HAP-1 (cell line): ENCODE measurements around the gene ADAMTS13.

Experiments
- DNase-seq, 2 experiments: peaks; one replicate each; pipeline ENCODE4 v3.0.0-alpha.2; 2016 to 2020; ENCODE audit warnings: low spot score in 2 of 2
- H3K27me3 ChIP-seq: fragments of 250-450 bp; sonication (Bioruptor Pico); 2 replicates; pipeline ENCODE4 v1.5.1; 2020; ENCODE audit warnings: low read depth, mild to moderate bottlenecking, moderate library complexity
- H3K36me3 ChIP-seq: fragments of 250-450 bp; sonication (Bioruptor Pico); replicated peaks from 2 replicates; pipeline ENCODE4 v1.5.1; 2020; ENCODE audit warnings: mild to moderate bottlenecking
- H3K4me1 ChIP-seq: fragments of 250-450 bp; sonication (Bioruptor Pico); 2 replicates; pipeline ENCODE4 v1.5.1; 2020; ENCODE audit warnings: mild to moderate bottlenecking
- H3K4me3 ChIP-seq: fragments of 250-450 bp; sonication (Bioruptor Pico); 2 replicates; pipeline ENCODE4 v1.5.1; 2020; ENCODE audit warnings: mild to moderate bottlenecking, moderate library complexity
- H3K9me3 ChIP-seq: fragments of 250-450 bp; sonication (Bioruptor Pico); 2 replicates; pipeline ENCODE4 v1.5.1; 2020; ENCODE audit warnings: mild to moderate bottlenecking, moderate library complexity
- in situ Hi-C: fragments of 300-500 bp; cut with MboI; formaldehyde crosslinking; loops from 3 replicates; pipeline ENCODE4 v1.14.3; 2020; ENCODE audit warnings: low sequenced_read_pairs, inconsistent platforms, mixed read lengths

The ADAMTS13 gene

DNA sequence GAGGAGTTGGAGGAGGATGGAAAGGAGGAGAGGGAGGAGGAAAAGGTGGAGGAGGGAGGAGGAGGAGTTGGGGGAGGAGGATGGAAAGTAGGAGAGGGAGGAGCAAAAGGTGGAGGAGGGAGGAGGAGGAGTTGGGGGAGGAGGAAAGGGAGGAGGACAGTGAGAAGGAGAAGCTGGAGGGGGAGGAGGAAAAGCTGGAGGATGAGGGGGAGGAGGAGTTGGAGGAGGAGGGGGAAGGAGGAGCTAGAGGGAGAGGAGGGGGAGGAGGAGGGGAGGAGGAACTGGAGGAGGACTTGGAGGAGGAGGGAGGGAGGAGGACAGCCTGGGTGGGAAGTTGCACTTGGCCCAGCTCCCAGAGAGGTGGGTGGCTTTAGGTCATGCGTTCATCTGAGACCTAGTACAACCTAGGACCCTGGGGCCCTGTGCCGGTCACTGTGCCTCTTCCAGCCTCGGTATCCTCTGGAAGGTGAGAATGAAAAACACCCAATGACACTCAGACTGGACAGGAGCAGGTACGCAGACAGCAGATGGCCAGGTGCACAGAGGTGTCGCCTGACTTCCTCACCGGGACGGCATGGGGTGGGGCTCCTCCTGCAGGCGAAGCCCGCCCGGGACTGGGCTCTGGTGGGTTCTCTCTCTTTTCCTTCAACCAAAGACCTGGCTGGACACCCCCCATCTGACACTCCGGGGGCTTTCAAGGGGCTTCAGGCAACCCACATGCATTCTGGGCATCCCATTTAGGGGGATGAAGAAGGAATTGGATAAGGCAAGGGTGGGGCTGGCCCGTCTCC, 68.9 kb downstream of the ADAMTS13 start:
- DNase-seq = no peak
- H3K4me3 ChIP-seq = no peak overlapping the region
- in situ Hi-C loops = loop anchor here (25.0 kb wide), 1 partner anchor 454 kb away; the partner anchor contains the start of gene GTF3C5
- H3K27me3 ChIP-seq = peaks cover 3% of the 10 kb centered on the region; the same call in 1 of the 2 replicates
- H3K36me3 ChIP-seq = no peaks in the 10 kb centered on the region
- no peaks in the 10 kb centered on the region for H3K9me3 ChIP-seq
- H3K4me1 ChIP-seq = no peaks in the 10 kb centered on the region

DNA sequence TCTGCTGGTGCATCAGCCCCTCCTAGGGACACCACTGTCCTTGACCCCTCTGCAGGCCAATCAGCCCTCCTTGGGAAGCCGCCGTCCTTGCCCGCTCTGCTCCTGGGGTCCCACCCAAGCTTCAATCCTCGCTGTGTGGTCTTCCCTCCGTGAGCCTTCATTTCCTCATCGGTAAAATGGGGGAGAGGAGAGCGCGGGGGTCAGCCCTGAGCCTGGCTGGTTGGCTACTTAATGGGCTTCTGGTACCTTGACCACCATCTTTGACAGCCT, 69.4 kb downstream of the ADAMTS13 start:
- DNase-seq = no peak
- Histone ChIP-seq H3K4me1 (no peaks in the 10 kb centered on the region), H3K4me3 (no peak overlapping the region), H3K36me3 (no peaks in the 10 kb centered on the region), H3K27me3 (peaks cover 6% of the 10 kb centered on the region; the same call in 1 of the 2 replicates), H3K9me3 (no peaks in the 10 kb centered on the region)
- in situ Hi-C loops = loop anchor here (25.0 kb wide), 1 partner anchor 454 kb away; the partner anchor contains the start of gene GTF3C5

DNA sequence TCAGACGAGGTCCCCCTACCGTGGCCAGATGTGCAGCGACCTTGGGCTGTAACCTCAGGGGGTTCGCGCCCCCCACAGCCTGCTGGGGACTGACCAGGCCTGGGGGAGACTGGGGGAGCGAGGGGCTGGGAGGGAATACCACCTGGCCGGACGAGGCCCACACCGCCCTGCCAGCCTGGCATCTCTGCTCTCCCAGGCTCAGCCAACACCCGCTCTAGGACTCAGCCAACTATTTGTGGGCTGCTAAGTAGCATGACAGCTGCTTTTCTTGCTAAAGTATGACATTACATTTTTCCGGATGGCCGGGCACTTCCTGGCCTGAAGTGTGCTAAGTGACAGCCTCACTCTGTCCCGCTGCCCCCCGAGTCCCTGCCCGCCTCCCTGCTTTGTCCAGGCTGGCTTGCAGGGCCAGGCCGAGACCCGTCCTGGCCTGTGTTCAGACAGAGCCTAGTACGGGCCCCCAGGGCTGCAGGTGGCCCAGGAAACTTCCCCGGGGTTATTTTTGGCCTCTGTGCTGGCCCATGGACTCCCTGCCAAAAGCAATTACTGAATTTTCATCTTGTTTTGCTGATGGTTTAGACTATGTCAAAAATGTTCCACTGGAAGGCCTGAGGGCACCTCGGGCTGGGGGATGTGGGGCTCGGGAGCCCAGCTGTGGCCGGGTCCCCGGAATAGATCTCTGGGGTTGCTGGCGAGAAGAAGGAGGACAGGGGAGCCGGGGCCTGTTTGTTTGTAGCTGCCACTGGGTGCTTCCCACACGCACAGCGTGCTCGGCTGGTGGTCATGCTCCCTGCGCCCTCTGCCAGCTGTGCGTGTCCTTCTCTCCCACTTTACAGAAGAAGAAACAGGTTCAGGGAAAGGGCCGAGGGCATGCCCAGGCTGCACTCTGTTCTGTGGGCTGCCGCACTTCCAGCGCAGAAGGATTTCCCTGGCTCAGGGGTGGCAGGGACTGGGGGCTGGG, 70.2 kb downstream of the ADAMTS13 start:
- Histone ChIP-seq H3K36me3 (no peaks in the 10 kb centered on the region), H3K27me3 (peaks cover 6% of the 10 kb centered on the region; the same call in 1 of the 2 replicates), H3K9me3 (no peaks in the 10 kb centered on the region), H3K4me1 (no peaks in the 10 kb centered on the region), H3K4me3 (no peak overlapping the region)
- in situ Hi-C loops = loop anchor here (25.0 kb wide), 1 partner anchor 455 kb away; the partner anchor contains the start of gene GTF3C5
- DNase-seq = no peak

DNA sequence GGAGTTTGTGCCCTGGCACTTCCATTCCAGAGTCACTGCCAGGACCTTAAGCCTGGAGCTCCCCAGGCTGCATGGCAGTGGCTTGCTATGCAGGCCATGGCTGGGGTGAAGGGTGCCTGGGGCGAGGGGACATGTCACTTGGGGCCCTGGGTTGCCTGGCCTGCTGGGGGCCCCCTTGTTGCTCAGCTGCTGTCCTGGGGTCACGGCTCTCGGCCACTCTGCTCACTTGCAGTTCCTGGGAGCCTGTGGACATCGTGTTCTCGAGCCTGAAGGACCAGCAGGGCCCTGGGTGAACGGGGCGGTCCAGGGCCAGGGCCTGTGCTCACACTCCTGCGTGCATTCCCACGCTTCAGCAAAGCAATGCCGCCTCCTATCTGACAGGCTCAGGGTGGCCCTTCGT, 71.3 kb downstream of the ADAMTS13 start:
- H3K27me3 ChIP-seq = peaks cover 6% of the 10 kb centered on the region; the same call in 1 of the 2 replicates
- no peaks in the 10 kb centered on the region for H3K9me3 ChIP-seq
- in situ Hi-C loops = loop anchor here (25.0 kb wide), 1 partner anchor 456 kb away; the partner anchor contains the start of gene GTF3C5
- no peaks in the 10 kb centered on the region for H3K4me1 ChIP-seq
- no peak overlapping the region for H3K4me3 ChIP-seq
- DNase-seq = no peak
- no peaks in the 10 kb centered on the region for H3K36me3 ChIP-seq

DNA sequence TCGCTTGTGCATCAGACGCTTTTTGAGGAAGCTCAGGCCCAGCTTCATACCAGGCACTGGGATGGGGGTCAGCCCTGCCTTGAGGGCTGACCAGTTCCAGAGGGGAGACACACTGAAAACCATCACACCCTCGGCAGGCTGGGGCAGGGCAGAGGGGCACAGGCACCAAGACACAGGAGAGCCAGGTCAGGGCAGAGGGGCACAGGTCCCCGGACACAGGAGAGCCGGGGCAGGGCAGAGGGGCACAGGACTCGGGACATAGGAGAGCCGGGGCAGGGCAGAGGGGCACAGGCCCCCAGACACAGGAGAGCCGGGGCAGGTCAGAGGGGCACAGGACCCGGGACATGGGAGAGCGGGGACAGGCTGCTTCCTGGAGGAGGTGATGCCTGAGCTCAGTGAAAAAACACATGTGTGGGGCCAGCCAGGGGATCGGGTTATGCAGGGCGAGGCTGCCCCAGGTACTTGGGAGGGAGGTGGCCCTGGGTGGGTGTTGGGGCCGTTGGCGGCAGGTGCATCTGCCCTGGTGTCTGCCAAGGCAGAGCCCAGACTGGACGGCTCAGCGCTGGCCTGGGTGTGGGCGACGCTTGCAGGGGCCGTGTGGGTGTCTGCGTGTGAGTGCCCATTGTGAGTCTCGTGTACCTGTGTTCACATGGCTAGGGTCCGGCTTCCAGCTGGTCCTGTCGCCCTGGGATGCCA, 71.8 kb downstream of the ADAMTS13 start:
- Histone ChIP-seq H3K36me3 (no peaks in the 10 kb centered on the region), H3K4me3 (no peak overlapping the region), H3K9me3 (no peaks in the 10 kb centered on the region), H3K27me3 (peaks cover 6% of the 10 kb centered on the region; the same call in 1 of the 2 replicates), H3K4me1 (no peaks in the 10 kb centered on the region)
- DNase-seq = no peak
- in situ Hi-C loops = loop anchor here (25.0 kb wide), 1 partner anchor 457 kb away; the partner anchor contains the start of gene GTF3C5

DNA sequence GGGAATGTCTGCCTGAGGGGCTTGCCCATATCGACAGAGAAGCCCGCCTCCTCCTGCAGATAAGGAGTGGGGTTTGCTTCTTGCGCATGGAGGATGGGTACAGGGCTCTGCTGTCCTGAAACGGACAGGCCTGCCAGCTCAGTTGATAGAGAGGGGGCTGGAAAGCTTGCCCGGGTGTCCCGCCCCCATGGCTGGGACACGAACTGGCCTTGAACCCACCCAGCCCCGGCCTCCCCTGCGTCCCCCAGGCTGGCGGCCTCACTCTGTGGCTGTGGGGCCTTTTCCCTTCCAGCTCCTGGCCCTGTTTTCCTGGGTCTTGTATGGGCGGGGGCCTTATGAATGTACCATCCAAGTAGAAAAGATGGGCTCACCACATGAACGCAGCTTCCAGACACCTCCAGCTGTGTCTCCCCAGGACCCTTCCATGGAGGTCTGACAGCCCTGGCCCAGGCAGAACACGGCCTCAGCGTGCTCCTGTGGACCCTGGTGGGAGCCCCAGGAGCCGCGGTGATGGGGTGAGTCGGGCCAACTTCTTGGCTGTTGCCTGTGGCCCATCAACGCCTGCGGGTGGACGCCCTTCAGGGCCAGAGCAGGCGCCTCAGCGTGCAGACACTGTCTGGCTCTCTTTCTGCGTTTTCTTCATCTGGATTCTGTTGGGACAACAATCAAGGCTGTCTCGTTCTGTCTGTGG, 72.6 kb downstream of the ADAMTS13 start:
- Histone ChIP-seq H3K27me3 (peaks cover 6% of the 10 kb centered on the region; the same call in 1 of the 2 replicates), H3K4me3 (no peak overlapping the region), H3K4me1 (no peaks in the 10 kb centered on the region), H3K36me3 (no peaks in the 10 kb centered on the region), H3K9me3 (no peaks in the 10 kb centered on the region)
- DNase-seq = no peak
- in situ Hi-C loops = loop anchor here (25.0 kb wide), 1 partner anchor 457 kb away; the partner anchor contains the start of gene GTF3C5

DNA sequence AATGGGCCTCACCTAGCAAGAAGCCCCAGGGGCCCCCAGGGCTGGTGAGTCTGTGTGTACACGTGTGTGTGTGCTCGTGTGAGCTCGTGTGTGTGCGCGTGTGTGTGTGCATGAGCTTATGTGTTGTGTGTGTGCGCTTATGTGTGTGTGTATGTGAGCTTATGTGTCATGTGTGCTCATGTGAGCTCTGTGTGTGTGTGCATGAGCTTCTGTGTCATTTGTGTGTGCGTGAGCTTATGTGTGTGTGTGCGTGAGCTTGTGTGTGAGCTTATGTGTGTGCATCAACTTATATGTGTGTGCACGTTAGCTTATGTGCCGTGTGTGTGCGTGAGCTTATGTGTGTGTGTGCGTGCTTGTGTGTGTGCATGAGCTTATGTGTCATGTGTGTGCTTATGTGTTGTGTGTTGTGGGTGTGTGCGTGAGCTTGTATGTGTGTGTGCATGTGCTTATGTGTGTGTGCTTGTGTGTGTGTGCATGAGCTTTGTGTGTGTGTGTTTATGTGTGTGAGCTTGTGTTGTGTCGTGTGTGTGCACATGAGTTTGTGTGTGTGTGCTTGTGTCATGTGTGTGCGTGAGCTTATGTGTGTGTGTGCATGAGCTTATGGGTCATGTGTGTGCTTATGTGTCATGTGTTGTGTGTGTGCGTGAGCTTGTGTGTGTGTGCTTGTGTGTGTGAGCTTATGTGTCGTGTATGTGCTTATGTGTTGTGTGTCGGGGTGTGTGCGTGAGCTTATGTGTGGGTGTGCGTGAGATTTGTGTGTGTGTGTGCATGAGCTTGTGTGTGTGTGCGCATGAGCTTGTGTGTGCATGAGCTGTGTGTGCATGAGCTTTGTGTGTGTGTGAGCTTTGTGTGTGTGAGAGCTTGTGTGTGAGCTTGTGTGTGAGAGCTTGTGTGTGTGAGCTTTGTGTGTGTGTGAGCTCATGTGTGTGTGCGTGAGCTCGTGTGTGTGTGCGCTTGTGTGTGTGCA, 73.4 kb downstream of the ADAMTS13 start:
- H3K4me3 ChIP-seq = no peak overlapping the region
- in situ Hi-C loops = loop anchor here (25.0 kb wide), 1 partner anchor 458 kb away; the partner anchor contains the start of gene GTF3C5
- no peaks in the 10 kb centered on the region for H3K4me1 ChIP-seq
- H3K27me3 ChIP-seq = 0 out of 2 replicates have a peak, but pooled peaks cover 2% of the 10 kb centered on the region
- H3K9me3 ChIP-seq = no peaks in the 10 kb centered on the region
- DNase-seq = no peak
- H3K36me3 ChIP-seq = no peaks in the 10 kb centered on the region

DNA sequence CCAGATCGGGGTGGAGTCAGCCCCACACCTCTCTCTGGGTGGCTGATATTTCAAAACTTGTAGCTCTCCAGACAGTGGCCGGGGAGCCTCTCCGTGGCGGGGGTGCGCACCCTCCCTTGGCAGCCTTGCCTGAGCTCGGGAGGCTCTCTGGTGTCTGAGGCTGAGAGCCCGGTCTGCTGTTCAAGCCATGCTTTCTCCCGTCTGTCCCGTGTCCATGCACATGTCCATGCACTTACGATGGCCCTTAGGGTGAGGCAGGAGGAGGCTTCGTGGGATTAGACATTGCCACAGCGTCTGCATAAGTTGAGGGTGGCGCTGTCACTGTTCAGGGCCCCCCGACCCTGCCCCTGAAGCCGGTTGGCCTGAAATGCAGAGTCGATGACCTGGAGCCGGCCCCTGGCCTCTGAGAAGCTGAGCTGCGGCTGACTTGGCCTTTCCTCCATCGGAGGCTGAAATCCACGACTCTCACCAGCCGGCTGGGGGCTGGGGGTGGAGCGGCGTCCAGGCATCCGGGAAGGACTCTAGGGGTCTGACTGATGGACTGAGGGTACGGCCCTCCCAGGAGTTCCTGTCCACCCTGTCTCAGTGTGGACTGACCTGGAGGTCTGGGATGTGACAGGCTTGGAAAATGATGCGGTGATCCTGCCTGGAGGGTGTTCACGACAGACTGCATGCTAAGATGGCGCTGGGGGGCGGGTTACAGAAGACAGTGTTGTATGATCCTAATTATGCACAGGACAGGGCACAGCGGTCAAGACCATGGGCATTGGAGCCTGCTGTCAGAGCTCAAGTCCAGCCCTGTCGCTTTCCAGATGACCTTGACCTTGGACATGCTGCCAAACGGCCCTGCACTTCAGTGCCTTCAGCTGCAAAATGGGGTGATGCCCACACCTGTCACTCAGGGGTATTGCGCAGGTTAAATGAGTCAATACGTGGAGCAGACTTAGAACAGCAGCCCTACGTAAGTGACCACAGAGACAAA, 75.0 kb downstream of the ADAMTS13 start:
- 0 out of 2 replicates have a peak, but pooled peaks cover 2% of the 10 kb centered on the region for H3K27me3 ChIP-seq
- no peaks in the 10 kb centered on the region for H3K4me1 ChIP-seq
- peaks cover 4% of the 10 kb centered on the region; the same call in 1 of the 2 replicates for H3K9me3 ChIP-seq
- DNase-seq = no peak
- H3K4me3 ChIP-seq = no peak overlapping the region
- H3K36me3 ChIP-seq = no peaks in the 10 kb centered on the region
- in situ Hi-C loops = loop anchor here (25.0 kb wide), 1 partner anchor 460 kb away; the partner anchor contains the start of gene GTF3C5

DNA sequence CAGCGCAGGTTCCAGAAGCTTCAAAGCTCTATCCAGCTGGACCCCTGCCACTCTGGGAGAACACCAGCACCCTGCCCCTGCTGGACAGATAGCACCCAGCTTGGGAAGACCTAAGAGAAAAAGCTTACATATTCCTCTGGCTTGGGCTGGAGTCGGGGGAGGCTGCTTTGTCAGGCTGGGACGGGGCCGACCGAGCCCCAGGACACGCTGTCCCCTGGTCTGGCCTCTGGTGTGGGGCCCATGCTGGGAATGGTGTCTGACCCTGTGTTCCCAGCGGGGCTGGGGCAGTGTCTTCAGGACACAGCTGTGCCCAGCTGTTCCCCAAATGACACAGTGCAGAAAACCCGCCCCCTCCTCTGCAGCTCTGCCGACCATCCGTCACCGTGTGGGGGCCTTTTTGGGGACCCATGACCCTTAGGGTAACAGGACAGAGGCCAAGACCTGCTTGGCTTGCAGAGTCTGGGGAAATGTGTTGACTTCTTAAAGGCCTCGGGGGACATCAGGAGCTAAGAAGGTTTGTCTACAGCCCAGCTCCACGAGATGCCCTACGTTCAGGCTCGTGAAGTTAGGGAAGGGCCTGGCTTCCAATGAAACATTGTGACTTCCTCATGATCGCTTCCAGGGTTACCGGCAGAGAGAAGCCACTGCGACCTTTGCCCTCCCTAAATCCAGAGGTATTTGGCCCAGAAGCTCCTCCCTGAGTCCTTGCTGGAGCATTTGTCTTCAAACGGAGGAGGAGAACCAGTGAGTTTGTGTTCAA, 77.1 kb downstream of the ADAMTS13 start:
- no peaks in the 10 kb centered on the region for H3K4me1 ChIP-seq
- DNase-seq = no peak
- in situ Hi-C loops = loop anchor here (25.0 kb wide), 1 partner anchor 462 kb away; the partner anchor contains the start of gene GTF3C5
- H3K27me3 ChIP-seq = 0 out of 2 replicates have a peak, but pooled peaks cover 2% of the 10 kb centered on the region
- peaks cover 5% of the 10 kb centered on the region; the same call in 1 of the 2 replicates for H3K9me3 ChIP-seq
- no peak overlapping the region for H3K4me3 ChIP-seq
- no peaks in the 10 kb centered on the region for H3K36me3 ChIP-seq

DNA sequence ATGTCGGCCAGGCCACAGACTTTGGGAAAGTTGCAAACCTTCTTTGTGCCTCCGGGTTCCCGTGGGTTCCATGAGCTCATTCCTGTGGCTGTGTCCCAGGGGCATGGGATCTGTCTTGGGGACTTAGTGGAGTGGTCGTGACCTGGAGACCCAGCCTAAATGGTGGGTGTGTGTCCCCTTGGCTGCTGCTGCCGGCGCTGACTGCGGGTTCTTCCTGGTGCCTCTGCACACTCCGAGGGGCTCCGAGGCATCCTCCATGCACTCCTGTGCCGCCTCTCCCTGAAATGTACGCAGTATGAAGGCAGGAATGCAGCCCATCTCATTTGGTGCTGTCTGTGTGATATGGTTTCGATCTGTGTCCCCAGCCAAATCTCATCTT, 77.7 kb downstream of the ADAMTS13 start:
- in situ Hi-C loops = loop anchor here (25.0 kb wide), 1 partner anchor 463 kb away; the partner anchor contains the start of gene GTF3C5
- peaks cover 5% of the 10 kb centered on the region; the same call in 1 of the 2 replicates for H3K9me3 ChIP-seq
- H3K36me3 ChIP-seq = no peaks in the 10 kb centered on the region
- H3K27me3 ChIP-seq = 0 out of 2 replicates have a peak, but pooled peaks cover 2% of the 10 kb centered on the region
- no peak for DNase-seq
- no peak overlapping the region for H3K4me3 ChIP-seq
- no peaks in the 10 kb centered on the region for H3K4me1 ChIP-seq
